Endodermal cell (in vitro differentiated cells): ENCODE results near the gene TTC38. TPM values are rescaled to one million over a fixed set of nuclear protein-coding genes. Genes with fewer than 3 reads are reported as not detected.

Source experiments
- DNase-seq: peaks from one replicate; pipeline ENCODE4 v3.0.0-alpha.2; 2017
- H3K27ac ChIP-seq: 2 replicates; pipeline ENCODE4 v1.5.1; 2013; ENCODE audit warnings: mild to moderate bottlenecking, low read depth, low read length, moderate library complexity
- H3K27me3 ChIP-seq: 2 replicates; pipeline ENCODE4 v1.6.1; 2013; ENCODE audit warnings: mild to moderate bottlenecking, low read length, moderate library complexity; ENCODE audit not compliant: insufficient read depth, control insufficient read depth, poor library complexity, severe bottlenecking
- H3K36me3 ChIP-seq: 2 replicates; pipeline ENCODE4 v1.7.0; 2013; ENCODE audit warnings: mild to moderate bottlenecking, low read length, moderate library complexity; ENCODE audit not compliant: control insufficient read depth, insufficient read depth
- H3K4me1 ChIP-seq: one replicate; pipeline ENCODE4 v1.7.0; 2013; ENCODE audit warnings: low read length; ENCODE audit not compliant: control insufficient read depth, insufficient read depth
- H3K4me3 ChIP-seq: 2 replicates; pipeline ENCODE4 v1.5.1; 2013; ENCODE audit warnings: mild to moderate bottlenecking, low read length, moderate library complexity
- H3K9ac ChIP-seq: 2 replicates; pipeline ENCODE4 v1.6.1; 2013; ENCODE audit warnings: mild to moderate bottlenecking, low read length, moderate library complexity; ENCODE audit not compliant: poor library complexity, severe bottlenecking; ENCODE audit errors: extremely low read depth
- H3K9me3 ChIP-seq: 2 replicates; pipeline ENCODE4 v1.6.1; 2013; ENCODE audit warnings: mild to moderate bottlenecking, low read length, moderate library complexity; ENCODE audit not compliant: control insufficient read depth
- H3K27ac Mint-ChIP-seq: 2 replicates; pipeline ENCODE4 v1.8.0; 2020; ENCODE audit warnings: mixed read lengths
- H3K27me3 Mint-ChIP-seq: 2 replicates; pipeline ENCODE4 v1.8.0; 2021; ENCODE audit warnings: mild to moderate bottlenecking, mixed read lengths; ENCODE audit not compliant: insufficient read depth
- H3K36me3 Mint-ChIP-seq: 2 replicates; pipeline ENCODE4 v1.8.0; 2020; ENCODE audit warnings: low read depth, mixed read lengths
- H3K4me1 Mint-ChIP-seq: 2 replicates; pipeline ENCODE4 v1.8.0; 2020; ENCODE audit warnings: mixed read lengths
- H3K4me3 Mint-ChIP-seq: 2 replicates; pipeline ENCODE4 v1.8.0; 2020; ENCODE audit warnings: mild to moderate bottlenecking, moderate library complexity, mixed read lengths
- H3K9me3 Mint-ChIP-seq: 2 replicates; pipeline ENCODE4 v1.8.0; 2020; ENCODE audit warnings: mild to moderate bottlenecking, mixed read lengths
- WGBS, 2 experiments: methylation state at CpG; one replicate each; pipeline versions ENCODE4 v1.1.5 to v1.1.7; 2013; ENCODE audit warnings: missing lambda C conversion rate in 2 of 2, mixed read lengths in 1 of 2; ENCODE audit not compliant: insufficient coverage in 1 of 2, insufficient read length in 1 of 2; 5-methylcytosine and 5-hydroxymethylcytosine counted together
- total RNA-seq, 2 donors: library from RNA; stranded (reverse); fragmentation: NEBNext Ultra II Directional in 1 of 2; extraction: Animal tissue kit (Norgen Biotek cat#: 25700) in 1 of 2; gene quantifications; 2 replicates in 1 of 2; 3 replicates in 1 of 2; pipeline ENCODE4 v1.2.1, GENCODE V29; 2021
- TF ChIP-seq, protein P1 (sequence below): fragments of 200-600 bp; sonication (generic); conservative IDR thresholded peaks from 2 replicates; pipeline ENCODE4 v1.5.0; 2021; ENCODE audit warnings: antibody characterized with exemption, mild to moderate bottlenecking

Gene TTC38
- total RNA-seq, 2 donors from 2014 or later = 35.9 to 47.1 TPM

DNA sequence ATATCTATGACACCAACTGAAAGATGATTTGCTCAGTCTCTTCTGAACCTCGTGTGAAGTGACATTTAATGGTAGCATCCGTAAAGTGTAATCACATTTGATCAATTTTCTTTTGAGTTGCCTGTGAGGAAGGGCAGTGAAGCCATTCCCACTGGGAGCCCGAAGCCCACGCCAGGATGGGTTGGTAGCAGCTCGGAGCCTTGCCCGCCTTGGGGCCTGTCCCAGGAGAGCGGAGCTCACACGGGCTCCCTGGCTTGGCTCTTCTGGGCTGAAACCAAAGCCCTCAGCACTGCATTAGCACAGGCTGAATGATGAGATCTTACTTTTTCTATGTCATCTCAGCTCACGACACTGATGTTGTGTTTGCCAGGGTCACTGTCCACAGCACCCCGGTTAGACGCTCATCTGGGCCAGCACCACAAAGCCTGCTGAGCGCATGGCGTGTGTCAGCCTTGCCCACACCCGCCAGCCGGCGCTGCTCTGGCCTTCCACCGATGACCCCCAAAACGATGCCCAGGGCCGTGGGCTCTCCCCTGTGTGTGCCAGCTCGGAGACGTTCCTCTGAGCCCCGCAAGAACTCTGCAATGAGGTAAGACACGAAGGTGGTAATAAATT, 58.4 kb downstream of the TTC38 start:
- Mint-ChIP-seq H3K4me3 (no peak overlapping the region), H3K9me3 (no peaks in the 10 kb centered on the region), H3K36me3 (peaks cover 61% of the 10 kb centered on the region), H3K4me1 (no peaks in the 10 kb centered on the region), H3K27me3 (no peaks in the 10 kb centered on the region), H3K27ac (no peak overlapping the region)
- no peaks in the 10 kb centered on the region for H3K9me3 ChIP-seq
- H3K27ac ChIP-seq = no peak overlapping the region
- no peaks in the 10 kb centered on the region for H3K4me1 ChIP-seq
- TF ChIP-seq, protein P1, sequence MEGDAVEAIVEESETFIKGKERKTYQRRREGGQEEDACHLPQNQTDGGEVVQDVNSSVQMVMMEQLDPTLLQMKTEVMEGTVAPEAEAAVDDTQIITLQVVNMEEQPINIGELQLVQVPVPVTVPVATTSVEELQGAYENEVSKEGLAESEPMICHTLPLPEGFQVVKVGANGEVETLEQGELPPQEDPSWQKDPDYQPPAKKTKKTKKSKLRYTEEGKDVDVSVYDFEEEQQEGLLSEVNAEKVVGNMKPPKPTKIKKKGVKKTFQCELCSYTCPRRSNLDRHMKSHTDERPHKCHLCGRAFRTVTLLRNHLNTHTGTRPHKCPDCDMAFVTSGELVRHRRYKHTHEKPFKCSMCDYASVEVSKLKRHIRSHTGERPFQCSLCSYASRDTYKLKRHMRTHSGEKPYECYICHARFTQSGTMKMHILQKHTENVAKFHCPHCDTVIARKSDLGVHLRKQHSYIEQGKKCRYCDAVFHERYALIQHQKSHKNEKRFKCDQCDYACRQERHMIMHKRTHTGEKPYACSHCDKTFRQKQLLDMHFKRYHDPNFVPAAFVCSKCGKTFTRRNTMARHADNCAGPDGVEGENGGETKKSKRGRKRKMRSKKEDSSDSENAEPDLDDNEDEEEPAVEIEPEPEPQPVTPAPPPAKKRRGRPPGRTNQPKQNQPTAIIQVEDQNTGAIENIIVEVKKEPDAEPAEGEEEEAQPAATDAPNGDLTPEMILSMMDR = no peak
- peaks cover 62% of the 10 kb centered on the region for H3K36me3 ChIP-seq
- H3K27me3 ChIP-seq = no peaks in the 10 kb centered on the region
- H3K4me3 ChIP-seq = no peak overlapping the region
- DNase-seq = no peak
- no peak overlapping the region for H3K9ac ChIP-seq
- 89 to 93% methylated on average over 17 to 23 of the region's 23 CpGs for WGBS, 2 experiments

DNA sequence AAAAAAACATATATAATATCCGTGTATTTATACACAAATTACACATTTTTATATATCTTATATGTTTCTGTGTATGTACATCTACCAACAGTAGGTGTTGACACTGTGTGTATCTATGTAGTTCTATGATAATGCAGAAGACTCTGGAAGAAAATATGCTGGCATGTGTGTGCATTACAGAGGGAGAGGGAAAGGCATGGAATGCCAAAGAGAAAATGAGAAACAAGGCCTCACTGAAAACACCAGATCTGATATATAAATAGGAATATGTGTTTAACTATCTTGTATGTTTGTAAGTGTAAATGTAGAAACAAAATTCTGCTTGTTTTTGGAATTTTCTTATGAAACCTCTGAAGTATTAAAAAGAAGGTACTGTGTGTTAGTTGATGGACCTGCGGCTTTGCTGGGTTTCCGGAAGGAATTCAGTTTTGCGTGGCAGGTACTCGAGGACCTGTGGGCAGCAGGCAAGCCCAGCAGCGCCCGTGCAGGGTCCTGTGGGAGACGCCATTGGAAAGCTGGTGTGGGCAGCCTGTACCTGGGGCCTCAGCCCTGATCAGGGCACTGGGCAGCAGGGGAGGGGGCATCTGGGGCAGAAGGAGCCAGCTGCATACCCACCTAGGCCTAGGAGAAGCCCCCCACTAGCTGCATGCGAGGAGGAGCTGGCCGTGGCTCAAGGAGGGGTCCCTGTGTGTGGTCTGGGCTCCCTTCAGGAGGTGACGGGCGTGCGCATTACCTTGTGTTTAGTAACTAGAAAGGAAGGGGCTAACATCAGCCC, 60.1 kb downstream of the TTC38 start:
- WGBS, 2 experiments = 94 to 100% methylated on average over 4 to 12 of the region's 13 CpGs
- Histone ChIP-seq H3K27ac (no peak overlapping the region), H3K9me3 (no peaks in the 10 kb centered on the region), H3K27me3 (no peaks in the 10 kb centered on the region), H3K9ac (no peak overlapping the region), H3K4me3 (no peak overlapping the region), H3K36me3 (peaks cover 64% of the 10 kb centered on the region), H3K4me1 (no peaks in the 10 kb centered on the region)
- Mint-ChIP-seq H3K36me3 (peaks cover 49% of the 10 kb centered on the region), H3K27me3 (no peaks in the 10 kb centered on the region), H3K9me3 (no peaks in the 10 kb centered on the region), H3K4me1 (peaks cover 15% of the 10 kb centered on the region), H3K27ac (no peak overlapping the region), H3K4me3 (no peak overlapping the region)
- DNase-seq = no peak
- TF ChIP-seq, protein P1 = no peak

DNA sequence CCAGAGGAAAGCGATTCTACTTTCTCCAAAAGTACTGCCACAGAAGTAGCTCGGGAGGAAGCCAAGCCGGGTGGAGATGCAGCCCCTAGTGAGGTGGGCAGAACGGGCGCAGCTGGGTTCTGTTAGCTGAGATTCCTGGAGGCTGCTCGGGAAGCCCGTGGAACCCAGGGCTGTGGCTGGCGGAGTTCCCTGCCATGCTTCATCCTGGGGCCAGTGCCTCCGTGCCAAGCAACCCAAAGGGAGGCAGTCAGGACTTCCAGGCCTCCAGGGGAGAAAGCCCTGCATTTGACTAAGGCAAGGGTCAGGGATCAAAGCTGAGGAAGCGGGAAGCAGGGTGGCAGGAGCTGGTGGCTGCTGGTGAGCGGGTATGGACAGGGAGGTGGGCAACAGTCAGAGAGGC, 61.0 kb downstream of the TTC38 start:
- H3K9ac ChIP-seq = no peak overlapping the region
- Mint-ChIP-seq H3K36me3 (peaks cover 43% of the 10 kb centered on the region), H3K4me1 (peaks cover 24% of the 10 kb centered on the region), H3K27ac (no peak overlapping the region), H3K27me3 (no peaks in the 10 kb centered on the region), H3K9me3 (no peaks in the 10 kb centered on the region), H3K4me3 (no peak overlapping the region)
- no peaks in the 10 kb centered on the region for H3K9me3 ChIP-seq
- H3K4me3 ChIP-seq = no peak overlapping the region
- DNase-seq = no peak
- peaks cover 58% of the 10 kb centered on the region for H3K36me3 ChIP-seq
- no peaks in the 10 kb centered on the region for H3K27me3 ChIP-seq
- no peak overlapping the region for H3K27ac ChIP-seq
- WGBS, 2 experiments = 97 to 98% methylated on average over 9 to 11 of the region's 11 CpGs
- H3K4me1 ChIP-seq = peaks cover 2% of the 10 kb centered on the region
- TF ChIP-seq, protein P1 = no peak
